CD4-positive, alpha-beta T cell treated with Interleukin-4 for 1 hour (primary cell): Measurements from ENCODE around the gene CALY.
A peak's percentile ranks its signal among the peaks of the same experiment; 100 is the strongest.
"Not testable (repeated sequence)": the region's sequence is repeated elsewhere in the genome, so short reads cannot be mapped to it uniquely, and the experiment has no call there.

Experiments used
- DNase-seq, 2 donors: peaks; one replicate each; pipeline ENCODE4 v3.0.0-alpha.2; 2020 to 2022

CALY gene

DNA sequence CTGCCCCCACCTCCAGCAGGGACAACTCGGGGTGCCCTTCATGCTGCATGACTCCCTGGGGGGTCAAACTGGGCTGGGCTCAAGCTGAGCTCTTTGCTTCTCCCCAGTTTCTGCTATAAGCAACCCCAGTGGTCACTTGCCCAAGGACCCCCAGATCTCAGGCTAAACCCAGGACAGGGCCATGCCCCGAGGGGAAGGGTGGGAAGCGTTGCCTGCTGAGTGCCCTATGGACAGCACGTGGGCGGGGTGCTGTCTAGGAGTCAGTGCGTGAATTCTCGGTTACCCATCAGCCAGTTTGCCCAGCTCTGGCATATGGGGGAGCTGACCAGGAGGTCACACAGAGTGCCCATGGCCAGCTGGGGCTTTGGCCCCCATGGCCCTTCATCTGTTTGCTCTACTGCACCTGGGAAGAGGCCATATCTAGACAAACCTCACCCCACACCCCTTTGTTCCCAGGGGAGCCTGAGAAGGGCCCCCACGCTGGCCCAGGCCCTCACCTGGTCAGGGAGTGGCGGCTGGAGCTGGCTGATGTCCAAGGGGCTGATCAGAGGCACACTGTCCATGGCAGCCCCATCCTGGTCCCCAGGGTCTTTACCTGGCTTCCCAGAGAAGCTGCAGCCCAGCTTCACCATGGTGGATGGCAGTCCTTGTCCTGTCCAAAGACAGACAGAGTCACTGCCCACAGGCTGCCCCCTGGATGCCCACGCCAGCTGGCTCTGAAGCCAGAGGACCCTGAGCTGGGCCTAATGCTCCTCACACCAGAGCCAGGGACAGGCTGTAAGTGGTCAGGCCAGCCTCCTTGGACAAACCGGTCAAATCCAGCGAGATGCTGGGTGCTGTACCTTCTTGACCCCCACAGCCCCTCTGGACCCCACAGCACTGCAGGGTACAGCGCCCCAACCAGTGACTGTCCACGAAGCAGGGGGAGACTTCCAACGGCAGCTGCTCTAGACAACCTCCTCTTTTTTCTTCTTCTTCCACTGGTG lies 8.0 kb downstream of the CALY start:
- DNase-seq, result no peak

DNA sequence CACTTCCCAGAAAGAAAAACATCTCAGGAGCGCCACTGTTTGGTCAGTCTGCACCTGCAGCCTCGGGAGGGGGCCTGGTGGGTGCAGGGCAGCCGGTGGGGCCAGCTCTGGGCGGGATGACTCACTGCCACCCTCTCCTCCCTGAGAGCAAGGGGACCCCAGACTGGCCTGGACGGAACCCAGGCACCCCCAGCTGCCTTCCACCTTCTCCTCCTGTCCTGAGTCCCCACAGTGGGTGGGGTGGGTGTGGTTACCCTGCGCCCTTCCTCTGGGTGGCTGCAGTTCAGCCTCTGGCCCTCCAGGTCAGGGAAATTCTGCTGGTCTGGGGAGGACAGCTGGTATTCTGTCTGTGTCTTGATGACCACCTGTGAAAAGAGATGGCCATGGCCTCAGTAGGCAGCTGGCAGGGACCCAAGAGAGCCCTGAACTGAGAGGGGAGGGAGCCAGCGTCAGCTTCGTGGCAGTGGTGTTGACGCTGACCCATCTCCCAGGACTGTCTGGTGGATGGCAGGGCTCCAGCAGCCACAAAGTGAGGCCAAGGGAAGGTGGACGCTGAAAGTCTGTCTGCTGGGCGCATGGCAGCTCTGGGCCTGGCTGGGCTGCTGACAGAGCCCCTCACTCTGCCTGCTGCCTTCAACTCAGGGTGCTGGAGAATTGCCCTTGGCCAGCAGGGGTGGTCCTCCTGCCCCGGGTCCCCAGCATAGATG lies 8.9 kb downstream of the CALY start:
- DNase-seq, result no peak

DNA sequence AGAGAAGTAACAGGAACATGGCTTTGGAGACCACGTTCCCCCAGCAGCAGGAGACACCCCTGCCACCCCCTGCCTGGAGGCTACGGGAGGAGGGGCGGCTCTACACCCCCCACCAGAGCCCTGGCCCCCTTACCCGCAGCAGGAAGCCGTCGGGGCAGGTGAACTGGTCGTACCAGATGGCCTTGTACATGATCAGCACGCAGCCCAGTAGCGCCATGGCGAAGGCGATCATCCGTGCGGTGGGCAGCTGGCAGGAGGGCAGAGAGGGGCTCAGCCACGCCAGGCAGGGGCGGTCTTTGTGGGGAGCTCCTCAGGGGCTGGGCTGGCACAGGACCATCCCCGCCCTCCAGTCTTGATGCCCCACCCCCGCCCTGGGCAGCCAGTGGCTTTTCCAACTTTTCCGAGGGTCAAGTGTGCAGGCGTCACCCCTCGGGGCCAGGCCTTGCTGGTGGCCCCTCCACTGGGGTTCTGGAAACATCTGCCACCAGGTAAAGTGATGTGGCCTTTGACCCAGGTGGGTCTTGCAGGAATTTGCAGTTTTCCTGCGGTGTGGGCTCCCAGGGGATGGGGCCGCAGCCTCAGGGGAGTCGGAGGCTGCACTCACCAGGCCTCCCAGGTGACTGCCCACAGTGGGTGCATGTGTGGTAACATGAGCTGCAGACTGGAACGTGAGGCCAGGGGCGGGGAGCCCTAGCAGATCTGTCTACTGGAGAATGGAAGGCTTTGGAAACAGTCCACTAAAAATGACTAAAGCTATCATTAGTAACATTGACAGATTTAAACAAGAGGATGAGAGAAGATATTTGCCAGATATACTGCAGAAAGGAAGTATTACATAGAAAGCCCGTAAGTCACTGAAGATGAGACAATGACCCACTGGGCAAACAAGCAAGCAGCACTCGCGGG lies 9.7 kb downstream of the CALY start:
- no peak for DNase-seq

DNA sequence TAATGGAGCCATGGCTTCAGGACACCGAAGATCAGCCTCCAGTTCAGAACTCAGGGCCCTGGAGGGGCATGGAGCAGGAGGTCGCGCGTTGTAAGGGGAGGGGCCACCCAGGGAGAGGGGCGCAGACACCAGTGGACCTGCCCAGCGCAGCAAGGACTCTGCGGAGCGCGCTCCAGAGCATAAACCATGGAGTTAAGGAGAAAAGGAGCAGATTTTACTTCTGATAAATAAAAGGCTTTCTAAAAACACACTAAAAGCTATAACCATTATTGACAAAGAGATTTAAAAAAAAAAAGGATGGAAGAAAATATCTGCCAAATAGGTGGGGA lies 10.5 kb downstream of the CALY start:
- no peak for DNase-seq

DNA sequence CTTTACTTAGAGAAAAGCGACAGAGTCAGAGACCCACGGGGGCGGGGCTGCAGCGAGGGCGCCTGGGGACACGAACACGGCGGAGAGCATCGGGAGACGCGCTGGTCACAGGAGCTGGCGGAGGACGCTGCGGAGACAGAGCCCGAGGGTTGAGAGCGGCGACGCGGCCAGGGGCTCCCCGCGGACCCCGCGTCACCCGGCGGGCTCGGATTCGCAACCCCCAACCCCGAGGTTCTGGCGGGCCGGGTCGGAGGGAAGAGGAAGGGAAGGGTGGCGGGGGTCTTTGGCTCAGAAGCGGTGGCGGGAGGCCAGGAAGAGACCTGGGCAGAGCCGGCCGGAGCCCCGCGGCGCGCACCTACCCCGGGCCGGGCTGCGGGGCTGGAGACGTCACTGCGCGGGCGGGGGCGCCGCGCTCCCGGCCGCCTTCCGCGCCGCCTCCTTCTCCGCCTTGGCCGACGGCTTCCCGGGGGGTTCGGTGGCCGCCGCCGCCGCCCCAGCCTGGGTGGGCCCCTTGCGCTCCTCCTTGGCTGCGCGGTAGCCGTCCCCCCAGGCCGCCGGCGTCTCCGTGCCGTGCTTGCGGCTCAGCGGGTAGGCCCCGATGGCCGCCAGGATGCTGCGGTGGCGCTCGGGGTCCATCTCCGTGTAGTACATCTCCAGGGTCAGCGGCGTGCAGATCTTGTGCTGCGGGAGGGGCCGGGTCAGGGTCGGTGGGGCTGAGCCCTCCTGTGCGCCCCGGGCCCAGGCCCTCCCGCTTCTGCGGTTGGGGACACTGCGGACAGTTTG lies 11.1 kb downstream of the CALY start:
- peak in 1 of 2 donors; percentile 31 for DNase-seq

DNA sequence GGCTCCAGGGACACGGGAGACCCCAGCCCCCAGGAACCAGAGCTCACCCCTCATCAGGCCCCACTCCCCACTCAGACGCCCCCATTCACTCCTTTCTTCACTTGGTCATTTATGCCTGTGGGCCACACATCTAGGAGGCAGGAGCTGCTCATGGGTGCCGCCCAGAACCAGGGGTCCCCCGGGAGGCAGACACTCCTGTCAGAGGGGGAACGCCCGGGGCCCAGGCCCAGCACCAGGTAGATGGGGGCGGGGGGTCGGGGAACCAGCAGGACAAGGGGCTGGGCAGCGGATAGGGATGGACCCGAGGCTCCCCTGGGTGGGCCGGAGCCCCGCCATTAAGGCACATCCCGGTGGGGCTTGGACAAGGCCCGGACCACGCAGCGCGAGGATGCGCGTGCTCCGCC lies 11.8 kb downstream of the CALY start:
- no peak for DNase-seq

DNA sequence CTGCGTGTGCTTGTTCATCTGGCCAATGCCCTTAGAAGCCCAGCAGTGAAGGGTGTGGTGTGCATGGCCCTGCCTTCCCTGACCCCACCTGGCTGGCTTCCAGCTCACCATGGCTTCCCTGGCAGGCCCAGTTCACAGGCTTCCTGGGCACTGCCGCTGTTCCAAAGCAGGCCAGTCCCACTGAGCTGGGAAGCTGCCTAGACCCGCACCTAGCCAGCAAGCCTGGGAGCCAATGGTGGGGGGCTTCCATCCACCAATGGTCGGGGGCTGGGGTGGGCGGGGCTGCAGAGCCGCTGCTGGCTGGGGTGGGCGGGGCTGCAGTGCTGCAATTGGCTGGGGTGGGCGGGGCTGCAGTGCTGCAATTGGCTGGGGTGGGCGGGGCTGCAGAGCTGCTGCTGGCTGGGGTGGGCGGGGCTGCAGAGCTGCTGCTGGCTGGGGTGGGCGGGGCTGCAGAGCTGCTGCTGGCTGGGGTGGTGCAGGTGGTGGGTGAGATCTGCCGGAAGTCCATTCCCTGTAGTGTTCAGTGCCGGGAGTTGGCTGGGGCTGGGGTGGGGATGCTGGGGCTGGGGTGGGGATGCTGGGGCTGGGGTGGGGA lies 12.4 kb downstream of the CALY start:
- DNase-seq, result peak; percentile 74 to 79

DNA sequence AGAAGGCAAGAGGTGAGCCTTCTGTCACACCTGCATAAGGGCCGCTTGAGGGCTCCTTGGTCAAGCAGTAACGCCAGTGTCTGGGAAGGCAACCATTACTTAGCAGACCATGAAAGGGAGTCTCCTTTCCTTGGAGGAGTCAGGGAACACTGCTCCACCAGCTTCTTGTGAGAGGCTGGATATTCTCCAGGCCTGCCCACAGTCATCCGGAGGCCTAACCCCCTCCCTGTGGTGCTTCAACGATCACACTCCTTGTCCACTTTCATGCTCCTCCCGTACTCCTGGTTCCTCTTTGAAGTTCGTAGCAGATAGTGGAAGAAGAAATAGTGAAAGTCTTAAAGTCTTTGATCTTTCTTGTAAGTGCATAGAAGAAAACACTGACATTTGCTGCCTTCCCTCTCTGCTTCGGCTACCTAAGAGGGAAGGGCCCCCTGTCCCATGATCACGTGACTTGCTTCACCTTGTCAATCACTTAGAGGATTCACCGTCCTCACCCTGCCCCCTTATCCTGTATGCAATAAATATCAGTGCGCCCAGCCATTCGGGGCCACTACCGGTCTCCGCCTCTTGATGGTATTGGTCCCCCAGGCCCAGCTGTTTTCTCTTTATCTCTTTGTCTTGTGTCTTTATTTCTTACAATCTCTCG lies 14.5 kb downstream of the CALY start:
- not testable (repeated sequence) for DNase-seq

DNA sequence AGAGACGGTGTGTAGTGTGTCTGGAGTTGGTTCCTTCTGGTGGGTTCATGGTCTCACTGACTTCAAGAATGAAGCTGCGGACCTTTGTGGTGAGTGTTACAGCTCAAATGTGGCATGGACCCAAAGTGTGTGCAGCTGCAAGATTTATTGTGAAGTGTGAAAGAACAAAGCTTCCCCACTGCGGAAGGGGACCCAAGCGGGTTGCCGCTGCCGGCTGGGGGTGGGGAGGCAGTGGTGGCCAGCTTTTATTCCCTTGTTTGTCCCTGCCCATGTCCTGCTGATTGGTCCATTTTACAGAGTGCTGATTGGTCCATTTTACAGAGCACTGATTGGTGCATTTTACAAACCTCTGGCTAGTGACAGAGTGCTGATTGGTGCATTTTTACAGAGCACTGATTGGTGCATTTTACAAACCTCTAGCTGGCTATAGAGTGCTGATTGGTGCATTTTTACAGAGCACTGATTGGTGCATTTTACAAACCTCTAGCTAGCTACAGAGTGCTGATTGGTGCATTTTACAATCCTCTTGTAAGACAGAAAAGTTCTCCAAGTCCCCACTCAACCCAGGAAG lies 15.8 kb downstream of the CALY start:
- not testable (repeated sequence) for DNase-seq

DNA sequence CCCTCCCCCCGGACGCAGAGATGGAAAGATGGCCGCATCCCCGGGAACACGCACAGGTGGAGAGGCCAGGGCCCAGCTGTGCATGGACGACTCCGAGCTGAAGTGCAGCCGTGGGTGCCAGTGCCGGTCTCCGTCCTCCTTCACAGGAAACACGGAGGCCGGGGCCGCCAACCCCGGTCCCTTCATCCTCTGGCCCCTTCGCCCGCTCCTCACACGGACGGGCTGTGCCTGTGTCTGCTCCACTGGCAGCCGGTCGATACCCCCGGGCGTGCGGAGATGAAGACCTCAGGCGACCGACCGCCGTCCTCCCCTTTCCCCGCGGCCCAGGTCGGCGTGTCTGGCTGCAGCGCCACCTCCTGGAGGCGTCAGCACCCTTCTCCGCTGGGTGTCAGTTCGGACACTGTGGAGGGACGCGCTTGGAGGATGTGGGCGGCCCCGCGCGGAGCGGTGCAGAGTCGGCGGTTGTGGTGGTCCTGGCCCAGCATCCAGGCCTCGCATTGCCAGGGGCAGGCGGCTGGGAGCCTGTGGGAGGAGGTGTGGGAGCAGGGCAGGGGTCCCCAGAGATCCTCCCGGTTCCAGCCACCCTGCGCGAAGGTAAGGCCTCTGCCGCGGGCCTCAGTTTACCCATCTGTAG lies 18.1 kb downstream of the CALY start:
- DNase-seq, result peak; percentile 71 to 76

DNA sequence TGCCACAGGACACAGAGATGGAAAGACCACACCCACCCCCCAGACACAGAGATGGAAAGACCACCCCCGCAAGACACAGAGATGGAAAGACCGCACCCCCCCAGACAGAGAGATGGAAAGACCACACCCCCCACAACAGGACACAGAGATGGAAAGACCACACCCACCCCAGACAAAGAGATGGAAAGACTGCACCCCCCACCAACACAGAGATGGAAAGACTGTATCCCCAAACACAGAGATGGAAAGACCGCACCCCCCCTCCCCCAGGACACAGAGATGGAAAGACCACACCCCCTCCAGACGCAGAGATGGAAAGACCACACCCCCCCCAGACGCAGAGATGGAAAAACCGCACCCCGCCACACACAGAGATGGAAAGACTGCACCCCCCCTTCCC lies 20.0 kb downstream of the CALY start:
- DNase-seq, result no peak

DNA sequence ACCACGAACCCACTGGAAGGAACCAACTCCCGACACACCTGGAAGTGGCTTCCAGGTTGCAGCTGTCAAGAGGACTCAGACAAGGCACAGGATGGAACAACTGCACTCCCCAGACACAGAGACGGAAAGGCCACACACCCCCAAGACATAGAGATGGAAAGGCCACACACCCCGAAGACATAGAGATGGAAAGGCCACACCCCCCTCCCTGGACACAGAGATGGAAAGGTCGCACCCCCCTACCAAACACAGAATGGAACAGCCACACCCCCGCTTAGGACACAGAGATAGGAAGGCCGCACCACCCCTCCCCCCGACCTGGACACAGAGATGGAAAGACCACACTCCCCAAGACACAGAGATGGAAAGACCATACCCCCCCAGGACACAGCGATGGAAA lies 20.4 kb downstream of the CALY start:
- DNase-seq, result no peak

DNA sequence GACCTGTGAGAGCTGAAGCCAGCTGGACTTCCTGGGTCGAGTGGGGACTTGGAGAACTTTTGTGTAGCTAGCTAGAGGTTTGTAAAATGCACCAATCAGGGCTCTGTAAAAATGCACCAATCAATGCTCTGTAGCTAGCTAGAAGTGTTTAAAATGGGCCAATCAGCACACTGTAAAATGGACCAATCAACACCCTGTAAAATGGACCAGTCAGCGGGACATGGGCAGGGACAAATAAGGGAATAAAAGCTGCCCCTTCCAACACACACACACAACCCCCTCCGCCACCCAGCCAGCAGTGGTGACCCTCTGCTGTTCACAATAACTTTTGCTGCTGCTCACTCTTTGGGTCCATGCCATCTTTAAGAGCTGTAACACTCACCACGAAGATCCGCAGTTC lies 20.8 kb downstream of the CALY start:
- DNase-seq, result no peak

DNA sequence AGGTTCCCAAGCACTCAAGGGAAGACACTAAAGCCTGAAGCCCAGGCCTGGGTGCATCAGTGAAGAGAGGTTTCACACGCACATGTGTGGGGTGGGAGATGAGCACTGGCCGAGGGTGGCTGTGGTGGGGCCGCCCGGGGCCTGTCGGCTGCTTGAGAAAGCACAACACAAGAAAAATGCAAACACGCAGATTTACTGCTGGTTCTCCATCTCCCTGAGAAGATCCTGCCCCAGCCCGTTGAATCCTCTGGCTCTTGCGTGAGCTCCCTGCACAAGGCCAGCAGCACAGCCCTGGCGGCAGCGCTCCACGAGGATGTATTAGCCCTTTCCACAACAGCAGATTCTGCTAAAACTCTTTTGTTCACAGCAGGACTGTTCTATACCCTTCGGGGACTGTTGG lies 21.8 kb downstream of the CALY start:
- no peak for DNase-seq

DNA sequence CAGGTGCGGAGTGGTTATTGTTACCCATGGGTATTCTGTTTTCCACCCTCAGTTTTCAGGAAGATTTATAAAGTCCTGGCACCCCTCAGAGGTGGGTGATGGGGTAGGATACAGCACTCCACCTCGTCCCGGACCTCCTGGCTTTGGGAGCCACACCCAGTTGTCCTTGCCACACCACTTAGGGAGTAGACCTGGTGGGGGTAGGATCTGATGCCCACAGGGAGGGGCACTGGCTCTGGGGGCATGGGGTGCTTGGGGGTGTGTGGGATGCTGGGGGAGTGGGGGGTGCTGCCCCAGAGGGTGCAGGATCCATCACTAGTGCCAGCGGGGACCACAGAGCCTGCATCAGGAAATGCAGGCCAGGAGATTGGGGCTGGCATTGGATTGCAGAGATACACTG lies 23.5 kb downstream of the CALY start:
- DNase-seq, result no peak

DNA sequence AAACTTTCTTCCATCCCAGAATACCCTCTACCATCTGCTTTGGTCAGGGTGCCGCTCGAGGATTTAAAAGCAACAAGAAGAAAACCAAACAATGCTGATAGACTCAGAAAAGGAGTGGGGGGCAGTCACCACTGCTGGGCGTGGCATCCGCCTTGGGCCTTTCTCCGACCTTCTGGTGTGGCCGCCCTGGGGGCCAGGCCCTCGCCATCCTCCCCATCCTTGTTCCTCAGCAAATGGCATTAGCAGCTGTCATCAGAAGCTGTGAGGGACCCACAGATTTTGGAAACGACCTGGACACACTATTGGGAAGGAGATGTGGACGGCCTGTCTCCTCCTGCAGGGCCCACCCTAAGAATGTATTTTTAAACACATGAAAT lies 23.9 kb downstream of the CALY start:
- no peak for DNase-seq

DNA sequence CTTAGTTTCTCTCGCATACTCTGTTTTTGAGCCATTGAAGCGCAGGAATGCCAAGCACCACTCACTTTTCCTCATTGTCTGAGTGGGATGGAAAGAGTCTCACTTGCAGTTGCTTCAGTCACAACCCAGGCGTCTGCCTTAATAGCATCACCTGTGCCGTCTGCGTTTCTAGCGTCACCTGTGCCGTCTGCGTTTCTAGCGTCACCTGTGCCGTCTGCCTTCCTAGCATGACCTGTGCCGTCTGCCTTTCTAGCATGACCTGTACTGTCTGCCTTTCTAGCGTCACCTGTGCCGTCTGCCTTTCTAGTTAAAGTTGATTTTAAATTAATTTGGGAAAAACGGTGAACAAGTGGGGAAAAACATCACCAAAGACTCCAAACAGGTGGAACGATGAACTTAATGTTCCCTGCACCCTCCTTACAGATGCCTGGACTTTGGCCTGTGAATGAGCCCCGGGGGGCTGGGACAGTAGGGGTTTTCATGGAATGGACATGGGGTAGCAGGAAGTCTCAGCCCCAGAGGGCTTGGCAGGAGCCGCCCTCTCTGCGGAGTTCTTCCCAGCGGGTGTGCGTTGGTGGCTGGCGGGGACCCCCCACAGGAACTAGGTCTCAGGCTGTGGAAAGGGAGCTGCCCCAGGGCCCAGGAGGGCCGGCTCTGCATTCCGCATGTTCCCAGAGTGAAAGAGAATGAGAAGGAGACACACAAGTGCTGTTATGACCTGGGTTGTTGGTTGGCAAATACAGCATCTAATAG lies 24.5 kb downstream of the CALY start:
- no peak for DNase-seq

DNA sequence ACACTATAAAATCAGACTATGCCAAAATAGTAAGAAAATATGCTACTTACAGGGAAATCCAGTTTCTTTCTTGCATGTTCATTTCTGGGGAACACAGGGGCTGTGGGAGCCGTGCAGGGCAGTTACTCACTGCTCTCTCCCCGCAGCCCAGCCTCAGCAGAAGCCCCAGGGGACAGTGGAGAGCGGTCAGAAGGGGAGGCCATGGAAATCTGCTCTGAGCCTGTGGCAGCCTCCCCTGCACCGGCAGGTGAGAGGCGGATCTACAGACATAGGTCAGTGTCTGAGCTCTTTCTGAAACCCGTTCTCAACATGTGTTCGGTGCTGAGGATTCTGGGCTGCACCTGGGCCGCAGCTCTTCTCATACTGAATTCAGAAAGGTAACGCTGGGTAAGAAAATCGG lies 25.1 kb downstream of the CALY start:
- DNase-seq, result no peak

DNA sequence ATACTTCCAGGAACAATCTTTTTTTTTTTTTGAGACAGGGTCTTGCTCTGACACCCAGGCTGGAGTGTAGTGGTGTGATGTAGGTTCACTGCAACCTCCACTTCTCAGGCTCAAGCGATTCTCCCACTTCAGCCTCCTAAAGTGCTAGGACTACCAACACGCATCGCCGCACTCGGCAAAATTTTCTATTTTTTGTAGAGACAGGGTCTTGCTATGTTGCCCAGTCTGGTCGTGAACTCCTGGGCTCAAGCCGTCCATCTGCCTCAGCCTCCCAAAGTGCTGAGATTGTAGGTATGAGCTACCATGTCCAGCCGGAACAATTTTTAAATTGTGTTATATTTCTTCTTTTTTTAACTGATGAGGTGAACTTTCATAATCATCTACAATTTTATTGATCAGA lies 25.9 kb downstream of the CALY start:
- DNase-seq, result no peak

DNA sequence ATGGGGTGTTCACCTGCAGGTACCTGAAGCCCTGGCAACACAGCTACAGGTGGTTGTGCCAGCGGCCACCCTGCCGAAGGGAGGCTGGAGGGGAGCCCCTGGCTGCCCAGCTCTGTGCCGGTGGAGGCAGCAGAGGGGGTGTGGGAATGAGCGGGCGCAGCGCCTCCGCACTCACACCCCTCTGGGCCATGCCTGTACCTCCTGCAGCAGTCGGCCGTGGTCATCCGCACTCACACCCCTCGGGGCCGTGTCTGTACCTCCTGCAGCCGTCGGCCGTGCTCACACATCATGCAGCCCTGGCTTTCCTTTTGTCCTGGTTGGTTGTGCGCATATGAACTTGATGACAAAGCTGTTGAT lies 26.3 kb downstream of the CALY start:
- no peak for DNase-seq
